ENCODE results near the gene FREM2.

Gene FREM2

DNA sequence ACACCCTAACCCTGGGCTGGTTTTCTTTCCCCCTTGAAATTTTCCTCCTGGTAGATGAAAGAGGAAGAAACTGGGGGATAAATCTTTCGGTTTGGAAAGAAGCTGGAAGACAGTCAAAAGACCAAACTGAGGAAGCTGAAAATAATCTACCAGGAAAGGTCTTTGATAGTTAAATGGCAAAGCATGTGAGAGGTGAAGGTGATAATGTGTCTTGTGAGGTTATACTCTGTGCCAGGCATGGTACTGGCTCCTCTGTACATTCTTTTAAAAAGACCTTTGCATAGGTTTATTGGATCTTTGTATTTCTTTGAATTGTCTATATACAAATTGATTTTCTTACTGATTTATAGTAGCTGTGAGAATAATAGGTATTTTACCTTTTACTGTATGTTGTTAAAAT is 98.6 kb downstream of the FREM2 start:
- Histone ChIP-seq H3K4me1 (ENCODE audit: control insufficient read depth, insufficient read depth, low read length) (no peaks in the 10 kb centered on the region), H3K9me3 (ENCODE audit: control insufficient read depth, insufficient read depth, low read depth, low read length) (no peaks in the 10 kb centered on the region), H3K4me3 (ENCODE audit: low read depth, low read length) (no peak overlapping the region), H3K36me3 (ENCODE audit: control insufficient read depth, insufficient read depth, low read length) (no peaks in the 10 kb centered on the region; the same call in 1 of the 2 replicates), H3K27me3 (ENCODE audit: control insufficient read depth, insufficient read depth, low read length) (no peaks in the 10 kb centered on the region), H3K9ac (ENCODE audit: low read length) (no peak overlapping the region), H3K27ac (ENCODE audit: low read depth, low read length) (no peak overlapping the region)

GRCh38 chr13:38787550-38787949 is 100.7 kb downstream of the FREM2 start:
- Histone ChIP-seq H3K27me3 (ENCODE audit: control insufficient read depth, insufficient read depth, low read length) (no peaks in the 10 kb centered on the region), H3K4me3 (ENCODE audit: low read depth, low read length) (no peak overlapping the region), H3K36me3 (ENCODE audit: control insufficient read depth, insufficient read depth, low read length) (no peaks in the 10 kb centered on the region; the same call in 1 of the 2 replicates), H3K9ac (ENCODE audit: low read length) (no peak overlapping the region), H3K27ac (ENCODE audit: low read depth, low read length) (no peak overlapping the region), H3K9me3 (ENCODE audit: control insufficient read depth, insufficient read depth, low read depth, low read length) (no peaks in the 10 kb centered on the region), H3K4me1 (ENCODE audit: control insufficient read depth, insufficient read depth, low read length) (no peaks in the 10 kb centered on the region)

GRCh38 chr13:38796890-38797289 is 110.0 kb downstream of the FREM2 start:
- Histone ChIP-seq H3K36me3 (ENCODE audit: control insufficient read depth, insufficient read depth, low read length) (no peaks in the 10 kb centered on the region), H3K27ac (ENCODE audit: low read depth, low read length) (no peak overlapping the region), H3K4me1 (ENCODE audit: control insufficient read depth, insufficient read depth, low read length) (no peaks in the 10 kb centered on the region), H3K4me3 (ENCODE audit: low read depth, low read length) (no peak overlapping the region), H3K9ac (ENCODE audit: low read length) (no peak overlapping the region), H3K9me3 (ENCODE audit: control insufficient read depth, insufficient read depth, low read depth, low read length) (0 out of 2 replicates have a peak, but pooled peaks cover 4% of the 10 kb centered on the region), H3K27me3 (ENCODE audit: control insufficient read depth, insufficient read depth, low read length) (no peaks in the 10 kb centered on the region)

GRCh38 chr13:38803531-38803930 is 116.7 kb downstream of the FREM2 start:
- Histone ChIP-seq H3K4me1 (ENCODE audit: control insufficient read depth, insufficient read depth, low read length) (peaks cover 16% of the 10 kb centered on the region), H3K4me3 (ENCODE audit: low read depth, low read length) (no peak overlapping the region), H3K9me3 (ENCODE audit: control insufficient read depth, insufficient read depth, low read depth, low read length) (0 out of 2 replicates have a peak, but pooled peaks cover 4% of the 10 kb centered on the region), H3K27me3 (ENCODE audit: control insufficient read depth, insufficient read depth, low read length) (no peaks in the 10 kb centered on the region), H3K9ac (ENCODE audit: low read length) (no peak overlapping the region), H3K36me3 (ENCODE audit: control insufficient read depth, insufficient read depth, low read length) (no peaks in the 10 kb centered on the region), H3K27ac (ENCODE audit: low read depth, low read length) (0 out of 2 replicates have a peak overlapping the region, but pooled peaks have one; percentile 9)

GRCh38 chr13:38804061-38804460 is 117.2 kb downstream of the FREM2 start:
- Histone ChIP-seq H3K9me3 (ENCODE audit: control insufficient read depth, insufficient read depth, low read depth, low read length) (peaks cover 6% of the 10 kb centered on the region; the same call in 1 of the 2 replicates), H3K36me3 (ENCODE audit: control insufficient read depth, insufficient read depth, low read length) (no peaks in the 10 kb centered on the region), H3K9ac (ENCODE audit: low read length) (no peak overlapping the region), H3K4me1 (ENCODE audit: control insufficient read depth, insufficient read depth, low read length) (peaks cover 16% of the 10 kb centered on the region), H3K27me3 (ENCODE audit: control insufficient read depth, insufficient read depth, low read length) (no peaks in the 10 kb centered on the region), H3K4me3 (ENCODE audit: low read depth, low read length) (no peak overlapping the region), H3K27ac (ENCODE audit: low read depth, low read length) (0 out of 2 replicates have a peak overlapping the region, but pooled peaks have one; percentile 9)

DNA sequence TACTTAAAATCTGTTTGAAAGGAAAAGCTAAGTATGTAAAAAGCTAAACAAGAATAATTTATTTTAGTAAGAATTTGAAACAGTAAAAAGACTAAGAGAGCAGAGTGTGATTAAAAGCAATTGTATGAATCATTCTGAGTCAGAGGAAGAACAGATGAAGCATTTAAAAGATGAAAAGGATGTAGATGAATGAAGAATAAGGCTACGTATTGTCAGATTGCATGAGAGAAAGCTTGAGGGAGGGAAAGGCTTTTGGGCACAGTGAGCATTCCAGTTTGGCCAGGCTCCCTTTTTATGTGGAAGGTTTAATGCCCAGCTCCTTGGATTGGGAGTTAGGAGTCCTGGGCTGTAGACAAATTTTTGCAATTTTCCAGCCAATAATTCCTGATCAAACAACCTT is 117.7 kb downstream of the FREM2 start:
- H3K27me3 ChIP-seq (ENCODE audit: control insufficient read depth, insufficient read depth, low read length) = no peaks in the 10 kb centered on the region
- H3K9ac ChIP-seq (ENCODE audit: low read length) = no peak overlapping the region
- H3K36me3 ChIP-seq (ENCODE audit: control insufficient read depth, insufficient read depth, low read length) = no peaks in the 10 kb centered on the region
- no peak overlapping the region for H3K27ac ChIP-seq (ENCODE audit: low read depth, low read length)
- peaks cover 9% of the 10 kb centered on the region; the same call in 1 of the 2 replicates for H3K9me3 ChIP-seq (ENCODE audit: control insufficient read depth, insufficient read depth, low read depth, low read length)
- no peak overlapping the region for H3K4me3 ChIP-seq (ENCODE audit: low read depth, low read length)
- peaks cover 16% of the 10 kb centered on the region for H3K4me1 ChIP-seq (ENCODE audit: control insufficient read depth, insufficient read depth, low read length)

GRCh38 chr13:38814331-38814730 is 127.5 kb downstream of the FREM2 start:
- no peak overlapping the region for H3K4me3 ChIP-seq (ENCODE audit: low read depth, low read length)
- no peak overlapping the region for H3K9ac ChIP-seq (ENCODE audit: low read length)
- peaks cover 3% of the 10 kb centered on the region; the same call in 1 of the 2 replicates for H3K9me3 ChIP-seq (ENCODE audit: control insufficient read depth, insufficient read depth, low read depth, low read length)
- H3K4me1 ChIP-seq (ENCODE audit: control insufficient read depth, insufficient read depth, low read length) = 0 out of 2 replicates have a peak, but pooled peaks cover 4% of the 10 kb centered on the region
- no peak overlapping the region for H3K27ac ChIP-seq (ENCODE audit: low read depth, low read length)
- no peaks in the 10 kb centered on the region for H3K36me3 ChIP-seq (ENCODE audit: control insufficient read depth, insufficient read depth, low read length)
- no peaks in the 10 kb centered on the region for H3K27me3 ChIP-seq (ENCODE audit: control insufficient read depth, insufficient read depth, low read length)

DNA sequence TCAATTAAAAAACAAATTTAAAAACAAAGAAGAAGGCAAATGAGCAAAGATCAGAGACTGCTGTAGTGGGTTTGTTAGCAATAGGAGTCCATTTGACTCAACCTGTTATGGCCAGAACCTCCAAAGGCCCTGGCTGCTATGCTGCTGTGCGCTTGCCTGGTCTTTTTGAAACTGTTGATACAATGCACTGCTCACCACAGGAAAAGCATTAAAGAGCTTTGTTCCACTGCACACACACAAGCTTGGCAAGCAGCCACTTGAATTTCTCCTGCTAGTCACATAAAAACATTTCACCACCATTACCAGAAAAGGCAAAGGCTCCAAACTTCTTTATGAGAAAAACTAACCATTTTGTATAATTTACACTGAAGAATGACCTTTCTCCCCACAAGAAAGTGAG is 132.2 kb downstream of the FREM2 start:
- Histone ChIP-seq H3K36me3 (ENCODE audit: control insufficient read depth, insufficient read depth, low read length) (no peaks in the 10 kb centered on the region), H3K9me3 (ENCODE audit: control insufficient read depth, insufficient read depth, low read depth, low read length) (no peaks in the 10 kb centered on the region), H3K9ac (ENCODE audit: low read length) (no peak overlapping the region), H3K4me3 (ENCODE audit: low read depth, low read length) (no peak overlapping the region), H3K4me1 (ENCODE audit: control insufficient read depth, insufficient read depth, low read length) (peaks cover 4% of the 10 kb centered on the region; the same call in 1 of the 2 replicates), H3K27me3 (ENCODE audit: control insufficient read depth, insufficient read depth, low read length) (no peaks in the 10 kb centered on the region), H3K27ac (ENCODE audit: low read depth, low read length) (no peak overlapping the region)

DNA sequence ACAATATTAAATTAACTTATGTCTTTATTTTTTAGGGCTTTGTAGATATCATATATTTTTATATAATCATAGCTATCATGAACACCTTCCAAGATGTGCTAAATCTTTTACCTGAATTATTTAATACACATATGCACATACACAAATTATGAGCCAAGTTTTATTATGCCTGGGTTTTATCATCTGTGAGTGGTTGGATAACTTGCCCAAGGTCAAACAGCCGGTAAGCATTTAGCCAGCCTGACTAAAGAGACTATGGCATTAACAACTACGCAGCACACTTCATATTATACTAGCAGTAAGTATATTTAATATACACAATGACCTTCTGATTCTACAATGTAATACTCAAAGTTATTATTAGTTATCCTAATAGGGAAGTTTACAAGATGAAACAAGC is 132.7 kb downstream of the FREM2 start:
- Histone ChIP-seq H3K27ac (ENCODE audit: low read depth, low read length) (no peak overlapping the region), H3K9me3 (ENCODE audit: control insufficient read depth, insufficient read depth, low read depth, low read length) (no peaks in the 10 kb centered on the region), H3K27me3 (ENCODE audit: control insufficient read depth, insufficient read depth, low read length) (no peaks in the 10 kb centered on the region), H3K36me3 (ENCODE audit: control insufficient read depth, insufficient read depth, low read length) (no peaks in the 10 kb centered on the region), H3K9ac (ENCODE audit: low read length) (no peak overlapping the region), H3K4me1 (ENCODE audit: control insufficient read depth, insufficient read depth, low read length) (peaks cover 5% of the 10 kb centered on the region; the same call in 1 of the 2 replicates), H3K4me3 (ENCODE audit: low read depth, low read length) (no peak overlapping the region)

DNA sequence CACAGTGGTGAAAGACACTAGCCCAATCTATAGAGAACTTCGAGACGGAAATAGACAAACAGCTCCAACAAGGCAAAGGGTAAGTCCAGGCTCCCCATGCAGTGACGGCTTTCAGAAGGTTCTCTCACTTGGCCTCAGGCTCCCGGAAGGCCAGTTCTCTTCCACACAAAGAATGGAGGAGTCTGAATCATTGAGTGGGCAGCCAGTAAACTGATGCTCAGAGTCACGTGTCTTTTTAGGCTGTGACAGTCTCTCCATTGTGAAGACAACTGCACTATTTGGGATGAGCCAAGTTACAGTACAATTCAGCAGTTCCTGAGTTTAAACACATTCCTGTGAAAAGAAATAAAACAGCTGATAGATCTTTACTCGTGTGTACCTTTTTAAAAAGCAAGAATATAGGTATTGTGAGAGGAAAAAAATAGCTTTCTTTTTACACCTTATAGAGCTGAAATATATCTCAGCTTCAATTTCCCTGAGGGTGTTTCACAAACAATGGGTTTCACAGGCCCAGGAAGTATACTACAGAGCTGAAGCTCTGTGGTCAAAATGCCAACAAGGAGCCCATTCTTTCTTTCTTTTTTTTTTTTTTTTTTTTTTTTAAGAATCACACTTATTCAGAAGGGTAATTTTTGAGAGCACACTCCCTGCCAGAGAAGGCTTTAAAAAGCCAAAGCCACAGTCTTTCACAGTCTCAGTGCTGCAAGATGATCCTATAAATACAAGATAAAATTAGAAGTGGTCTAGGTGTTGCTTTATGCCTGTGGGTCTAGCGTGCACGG is 135.1 kb downstream of the FREM2 start:
- Histone ChIP-seq H3K9ac (ENCODE audit: low read length) (no peak overlapping the region), H3K4me3 (ENCODE audit: low read depth, low read length) (no peak overlapping the region), H3K36me3 (ENCODE audit: control insufficient read depth, insufficient read depth, low read length) (no peaks in the 10 kb centered on the region), H3K4me1 (ENCODE audit: control insufficient read depth, insufficient read depth, low read length) (peaks cover 7% of the 10 kb centered on the region; the same call in 1 of the 2 replicates), H3K27me3 (ENCODE audit: control insufficient read depth, insufficient read depth, low read length) (no peaks in the 10 kb centered on the region), H3K9me3 (ENCODE audit: control insufficient read depth, insufficient read depth, low read depth, low read length) (no peaks in the 10 kb centered on the region), H3K27ac (ENCODE audit: low read depth, low read length) (no peak overlapping the region)

DNA sequence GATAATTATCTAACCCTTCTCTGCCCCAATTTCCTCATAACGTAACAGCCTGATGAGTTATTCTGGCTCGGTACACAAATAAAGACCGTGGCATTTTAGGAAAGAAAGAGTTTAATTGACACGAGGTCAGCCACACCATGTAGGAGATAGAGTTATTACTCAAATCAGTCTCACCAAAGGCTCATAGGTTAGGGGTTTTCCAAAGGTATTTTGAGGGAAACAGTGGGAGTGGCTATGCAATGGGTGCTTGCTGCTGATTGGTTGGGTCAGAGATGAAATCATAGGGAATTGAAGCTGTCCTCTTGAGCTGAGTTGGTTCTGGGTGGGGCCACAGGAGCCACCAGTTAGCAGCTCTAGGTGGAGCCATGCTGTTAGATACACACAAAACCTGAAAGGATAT is 137.5 kb downstream of the FREM2 start:
- Histone ChIP-seq H3K9ac (ENCODE audit: low read length) (no peak overlapping the region), H3K27ac (ENCODE audit: low read depth, low read length) (no peak overlapping the region), H3K36me3 (ENCODE audit: control insufficient read depth, insufficient read depth, low read length) (no peaks in the 10 kb centered on the region), H3K27me3 (ENCODE audit: control insufficient read depth, insufficient read depth, low read length) (no peaks in the 10 kb centered on the region), H3K9me3 (ENCODE audit: control insufficient read depth, insufficient read depth, low read depth, low read length) (no peaks in the 10 kb centered on the region), H3K4me3 (ENCODE audit: low read depth, low read length) (no peak overlapping the region), H3K4me1 (ENCODE audit: control insufficient read depth, insufficient read depth, low read length) (peaks cover 7% of the 10 kb centered on the region; the same call in 1 of the 2 replicates)

All from HUES6 (cell line).